Pancreas (tissue), 10 donors: ENCODE data around the gene MS4A15. TPM values are rescaled to one million over a fixed set of nuclear protein-coding genes. Genes with fewer than 3 reads are reported as not detected.
"Not testable (repeated sequence)": the region's sequence is repeated elsewhere in the genome, so short reads cannot be mapped to it uniquely, and the experiment has no call there.

Source experiments
- ATAC-seq, 4 donors: fragments of 200-7000 bp; cut with Tn5 transposase; one replicate each; pipeline versions ENCODE4 v1.8.0 to v1.9.1; 2020; ENCODE audit warnings: mild to moderate bottlenecking in 4 of 4, moderate library complexity in 4 of 4
- DNase-seq, 6 donors: peaks; one replicate each; pipeline ENCODE4 v3.0.0-alpha.2; 2020
- FAIRE-seq: peaks from 2 replicates; lab custom pipeline; 2012; peaks lifted over from hg19 to GRCh38; lab: Jason Lieb, UNC
- H3K27ac ChIP-seq, 4 donors: fragments of 200-600 bp; sonication (generic); 1 replicate in 3 of 4; 2 replicates in 1 of 4; pipeline versions ENCODE4 v1.5.0 to v1.8.0; 2020
- H3K27me3 ChIP-seq, 4 donors: fragments of 200-600 bp; one replicate each; pipeline ENCODE4 v1.8.0; 2021
- H3K36me3 ChIP-seq, 3 donors: fragments of 200-600 bp; sonication (generic) in 1 of 3; one replicate each; pipeline versions ENCODE4 v1.5.0 to v1.8.0; 2020 to 2021
- H3K4me1 ChIP-seq, 3 donors: fragments of 200-600 bp; one replicate each; pipeline ENCODE4 v1.8.0; 2021
- H3K4me3 ChIP-seq, 4 donors: fragments of 200-600 bp; sonication (generic) in 2 of 4; one replicate each; pipeline versions ENCODE4 v1.5.0 to v1.8.0; 2020 to 2021
- H3K9me3 ChIP-seq, 4 donors: fragments of 200-600 bp; one replicate each; pipeline ENCODE4 v1.8.0; 2021
- WGBS, 2 donors: extraction: QIAGEN DNeasy Blood & Tissue Kit; methylation state at CpG; one replicate each; pipeline ENCODE4 v1.1.7; 2013; 5-methylcytosine and 5-hydroxymethylcytosine counted together
- intact Hi-C, 3 donors: fragments of 100-400 bp; cut with DNase I; formaldehyde crosslinking; loops; one replicate each; pipeline versions ENCODE4 v1.11.1 to v1.14.2; 2022
- polyA plus RNA-seq, 2 donors: library from polyadenylated mRNA; stranded (reverse); fragments of 200-250 nt; gene quantifications; one replicate each; pipeline ENCODE4 v1.2.3, GENCODE V29; 2013
- total RNA-seq, 6 donors: library from RNA; stranded (reverse); fragmentation: NEBNext Ultra II Directional in 4 of 6; extraction: Animal tissue kit (Norgen Biotek cat#: 25700) in 4 of 6; gene quantifications; one replicate each; pipeline versions ENCODE4 v1.2.1 to v1.2.4, GENCODE V29; 2021 to 2023
- TF ChIP-seq, protein P1 (sequence below), 4 donors: fragments of 200-600 bp; sonication (generic) in 3 of 4; IDR thresholded peaks; one replicate each; pipeline versions ENCODE4 v1.5.0 to v1.8.0; 2021; ENCODE audit warnings: antibody characterized with exemption in 4 of 4
- donor health status: healthy with polysubstance abuse.
- donor health status: DM: no; HTN: no; CAD: no; lungs with moderate emphysema.
- donor health status: DM: no; HTN: no; CAD: no.
- donor health status: control.
- donor health status: control.
- donor health status: Bipolar disorder and iron deficiency.
- donor health status: DM: yes; HTN: yes; CAD: no.
- donor health status: DM: no; HTN: no; CAD: no.
- donor health status: DM: no; HTN: no; CAD: no.
- donor health status: DM: yes; HTN: yes; CAD: no.

The MS4A15 gene
- total and polyA plus RNA-seq, 8 donors: 0.09 TPM; not detected in 7

DNA sequence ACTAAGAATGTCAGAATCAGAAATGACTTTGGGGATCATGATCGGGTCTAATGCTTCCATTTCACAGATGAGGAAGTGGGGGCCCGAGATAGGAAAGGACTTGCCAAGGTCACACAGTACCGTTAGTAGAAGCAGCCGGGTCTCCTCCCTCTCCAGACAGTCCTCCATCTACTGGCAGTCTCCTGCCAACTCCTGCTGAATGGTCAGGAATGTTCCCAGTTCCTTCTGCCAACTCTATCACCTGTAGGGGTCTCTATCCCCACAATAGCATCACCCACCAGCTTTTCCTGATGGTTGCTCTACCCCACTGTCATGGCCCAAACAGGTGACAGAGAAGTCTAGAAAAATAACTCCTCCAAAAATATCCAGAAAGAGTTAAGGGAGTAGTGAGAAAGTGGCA is 61.4 kb downstream of the MS4A15 start:
- Histone ChIP-seq H3K4me3 (no peak overlapping the region), H3K36me3 (no peaks in the 10 kb centered on the region), H3K27ac (no peak overlapping the region), H3K9me3 (no peaks in the 10 kb centered on the region), H3K27me3 (no peaks in the 10 kb centered on the region), H3K4me1 (no peaks in the 10 kb centered on the region)
- DNase-seq (no peak), FAIRE-seq (no peak), ATAC-seq (no peak)
- 50% methylated on average over 4 of the region's 4 CpGs for WGBS, 2 donors
- intact Hi-C loops: no loop called here
- TF ChIP-seq, protein P1, sequence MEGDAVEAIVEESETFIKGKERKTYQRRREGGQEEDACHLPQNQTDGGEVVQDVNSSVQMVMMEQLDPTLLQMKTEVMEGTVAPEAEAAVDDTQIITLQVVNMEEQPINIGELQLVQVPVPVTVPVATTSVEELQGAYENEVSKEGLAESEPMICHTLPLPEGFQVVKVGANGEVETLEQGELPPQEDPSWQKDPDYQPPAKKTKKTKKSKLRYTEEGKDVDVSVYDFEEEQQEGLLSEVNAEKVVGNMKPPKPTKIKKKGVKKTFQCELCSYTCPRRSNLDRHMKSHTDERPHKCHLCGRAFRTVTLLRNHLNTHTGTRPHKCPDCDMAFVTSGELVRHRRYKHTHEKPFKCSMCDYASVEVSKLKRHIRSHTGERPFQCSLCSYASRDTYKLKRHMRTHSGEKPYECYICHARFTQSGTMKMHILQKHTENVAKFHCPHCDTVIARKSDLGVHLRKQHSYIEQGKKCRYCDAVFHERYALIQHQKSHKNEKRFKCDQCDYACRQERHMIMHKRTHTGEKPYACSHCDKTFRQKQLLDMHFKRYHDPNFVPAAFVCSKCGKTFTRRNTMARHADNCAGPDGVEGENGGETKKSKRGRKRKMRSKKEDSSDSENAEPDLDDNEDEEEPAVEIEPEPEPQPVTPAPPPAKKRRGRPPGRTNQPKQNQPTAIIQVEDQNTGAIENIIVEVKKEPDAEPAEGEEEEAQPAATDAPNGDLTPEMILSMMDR (IDR thresholded peaks at IDR 0.05): no peak

DNA sequence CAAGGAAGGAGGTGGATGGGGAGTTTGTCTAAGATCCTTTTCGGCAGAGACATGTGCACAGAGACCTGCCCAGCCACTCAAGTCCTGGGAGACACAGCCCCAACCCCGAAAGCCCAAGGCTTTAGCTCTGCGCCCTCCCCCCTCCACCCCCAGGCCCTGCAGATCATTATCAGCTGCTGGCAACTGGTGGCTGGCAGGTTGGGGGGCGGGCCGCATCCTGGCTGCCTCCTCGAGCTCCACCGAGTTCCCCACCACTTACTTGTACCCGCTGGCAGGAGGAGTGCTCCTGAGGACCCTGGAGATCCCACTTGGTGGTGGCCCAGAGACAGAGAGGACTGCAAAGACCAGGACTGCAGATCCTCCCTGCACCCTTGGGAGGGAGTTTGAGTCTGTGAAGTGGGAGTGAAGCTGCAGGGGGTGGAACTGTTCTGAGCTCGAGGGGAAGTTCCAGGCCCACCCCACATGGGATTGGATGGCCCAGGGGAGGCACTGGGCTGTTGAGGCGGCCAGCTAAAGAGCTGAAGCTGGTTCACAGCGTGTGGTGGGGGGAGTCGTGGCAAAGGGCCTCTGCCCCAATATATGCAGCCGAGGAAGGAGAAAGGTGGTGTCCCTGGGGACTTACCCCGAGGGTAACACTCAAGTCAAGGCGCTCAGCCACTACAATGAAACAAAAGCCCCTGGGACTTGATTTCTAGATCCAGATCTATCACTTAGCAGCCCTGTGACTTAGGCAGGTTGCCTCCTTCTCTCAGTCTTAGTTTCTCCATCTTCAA is 65.3 kb downstream of the MS4A15 start:
- Histone ChIP-seq H3K27ac (no peak overlapping the region), H3K9me3 (no peaks in the 10 kb centered on the region), H3K4me1 (no peaks in the 10 kb centered on the region), H3K36me3 (no peaks in the 10 kb centered on the region), H3K27me3 (no peaks in the 10 kb centered on the region), H3K4me3 (no peak overlapping the region)
- WGBS, 2 donors: 64 to 71% methylated on average over 15 of the region's 15 CpGs
- FAIRE-seq (no peak), DNase-seq (no peak), ATAC-seq (no peak)
- TF ChIP-seq, protein P1 (IDR thresholded peaks at IDR 0.05): no peak
- intact Hi-C loops: no loop called here

DNA sequence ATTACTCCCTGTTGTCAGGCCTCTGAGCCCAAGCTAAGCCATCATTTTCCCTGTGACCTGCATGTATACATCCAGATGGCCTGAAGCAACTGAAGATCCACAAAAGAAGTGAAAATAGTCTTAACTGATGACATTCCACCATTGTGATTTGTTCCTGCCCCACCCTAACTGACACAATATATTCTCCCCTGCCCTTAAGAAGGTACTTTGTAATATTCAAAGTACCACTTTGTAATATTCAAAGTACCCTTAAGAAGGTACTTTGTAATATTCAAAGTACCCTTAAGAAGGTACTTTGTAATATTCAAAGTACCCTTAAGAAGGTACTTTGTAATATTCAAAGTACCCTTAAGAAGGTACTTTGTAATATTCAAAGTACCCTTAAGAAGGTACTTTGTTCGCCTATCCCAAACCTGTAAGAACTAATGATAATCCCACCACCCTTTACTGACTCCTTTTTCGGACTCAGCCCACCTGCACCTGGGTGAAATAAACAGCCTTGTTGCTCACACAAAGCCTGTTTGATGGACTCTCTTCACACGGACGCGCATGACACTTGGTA is 67.2 kb downstream of the MS4A15 start:
- ATAC-seq, H3K27me3 ChIP-seq, FAIRE-seq, H3K4me3 ChIP-seq, H3K9me3 ChIP-seq, H3K36me3 ChIP-seq, H3K27ac ChIP-seq, DNase-seq, intact Hi-C loops, H3K4me1 ChIP-seq: not testable (repeated sequence)
- WGBS, 2 donors: 76 to 82% methylated on average over 5 of the region's 5 CpGs

DNA sequence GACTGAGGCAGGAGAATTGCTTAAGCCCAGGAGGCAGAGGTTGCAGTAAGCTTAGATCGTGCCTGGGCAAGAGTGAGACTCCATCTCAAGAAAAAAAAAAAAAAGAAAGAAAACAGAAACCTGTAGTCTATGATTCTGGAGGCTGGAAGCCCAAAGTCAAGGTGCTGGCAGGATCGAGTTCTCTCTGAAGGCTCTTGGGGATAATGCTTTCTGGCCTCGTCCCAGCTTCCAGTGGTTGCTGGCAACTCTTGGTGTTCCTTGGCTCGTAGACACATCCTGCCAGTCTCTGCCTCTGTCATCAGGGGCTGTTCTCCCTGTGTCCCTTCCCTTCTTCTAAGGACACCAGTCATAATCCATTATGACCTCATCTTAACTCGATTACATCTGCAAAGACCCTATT is 68.5 kb downstream of the MS4A15 start:
- Histone ChIP-seq H3K27me3 (no peaks in the 10 kb centered on the region), H3K27ac (no peak overlapping the region), H3K4me1 (no peaks in the 10 kb centered on the region), H3K36me3 (no peaks in the 10 kb centered on the region), H3K9me3 (no peaks in the 10 kb centered on the region), H3K4me3 (no peak overlapping the region)
- ATAC-seq (no peak), DNase-seq (no peak), FAIRE-seq (no peak)
- intact Hi-C loops: loop anchor here in 1 of 3 donors (5.0 kb wide), 1 partner anchor 302 kb away; no protein-coding TSS in a partner anchor
- 75 to 85% methylated on average over 5 of the region's 5 CpGs for WGBS, 2 donors
- TF ChIP-seq, protein P1 (IDR thresholded peaks at IDR 0.05): no peak

DNA sequence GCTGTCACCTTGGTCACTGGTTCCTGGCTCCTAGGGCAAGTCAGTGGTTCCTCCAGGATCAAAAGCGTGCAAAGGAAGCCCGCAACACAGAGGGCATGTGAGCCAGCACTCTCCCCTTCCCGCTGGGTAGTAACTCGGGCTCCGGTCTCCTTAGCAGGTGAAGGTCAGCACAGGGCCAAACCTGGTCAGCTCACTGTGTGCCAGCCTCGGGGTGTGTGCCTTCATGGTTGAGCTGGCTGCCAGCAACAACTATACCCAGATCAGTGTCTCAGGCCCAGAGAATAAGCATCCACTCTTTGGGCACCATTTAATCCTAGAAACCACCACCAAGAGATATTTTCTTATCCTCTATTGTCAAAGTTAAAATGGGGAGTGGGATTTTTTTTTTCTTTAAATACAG is 69.1 kb downstream of the MS4A15 start:
- no peak for DNase-seq
- Histone ChIP-seq H3K27me3 (no peaks in the 10 kb centered on the region), H3K9me3 (no peaks in the 10 kb centered on the region), H3K27ac (no peak overlapping the region), H3K36me3 (no peaks in the 10 kb centered on the region), H3K4me1 (no peaks in the 10 kb centered on the region), H3K4me3 (no peak overlapping the region)
- 58 to 61% methylated on average over 6 of the region's 6 CpGs for WGBS, 2 donors
- no peak for FAIRE-seq
- intact Hi-C loops: loop anchor here in 1 of 3 donors (5.0 kb wide), 1 partner anchor 302 kb away; no protein-coding TSS in a partner anchor
- no peak for ATAC-seq
- TF ChIP-seq, protein P1 (IDR thresholded peaks at IDR 0.05): no peak

Other genes with a start within 250 kb of the MS4A15 start
- not detected for gene MS4A13, start 241.5 kb upstream of the MS4A15 start, total RNA-seq
- gene MS4A13, start 241.5 kb upstream of the MS4A15 start, polyA plus RNA-seq: not detected
- gene MS4A8, start 57.3 kb upstream of the MS4A15 start, total RNA-seq: 1 to 10 TPM in 4 of 6 donors, under 1 TPM in 2; 0.56 to 2.9 (median 1.7) TPM
- gene MS4A8, start 57.3 kb upstream of the MS4A15 start, polyA plus RNA-seq: 1 to 10 TPM in 1 of 2 donors, under 1 TPM in 1; 0.91 to 4.2 TPM
- gene MS4A18, start 32.1 kb upstream of the MS4A15 start, total RNA-seq: not detected
- gene MS4A18, start 32.1 kb upstream of the MS4A15 start, polyA plus RNA-seq: not detected
- gene MS4A10, start 28.5 kb downstream of the MS4A15 start, total RNA-seq: not detected
- gene MS4A10, start 28.5 kb downstream of the MS4A15 start, polyA plus RNA-seq: not detected
- gene CCDC86, start 85.2 kb downstream of the MS4A15 start, total RNA-seq: 10 to 100 TPM in 4 of 6 donors, 1 to 10 TPM in 2; 6.3 to 16.9 (median 11.0) TPM
- 10 to 100 TPM; 10.5 to 20.8 TPM for gene CCDC86, start 85.2 kb downstream of the MS4A15 start, polyA plus RNA-seq
- gene PTGDR2, start 99.1 kb downstream of the MS4A15 start, total RNA-seq: under 1 TPM; 0.09 to 0.67 (median 0.28) TPM
- 1 to 10 TPM; 1.4 to 5.7 TPM for gene PTGDR2, start 99.1 kb downstream of the MS4A15 start, polyA plus RNA-seq
- not detected for gene ZP1, start 110.7 kb downstream of the MS4A15 start, total RNA-seq
- gene ZP1, start 110.7 kb downstream of the MS4A15 start, polyA plus RNA-seq: 1 to 10 TPM in 1 of 2 donors, under 1 TPM in 1; 0.34 to 1.5 TPM
- 10 to 100 TPM; 33.9 to 50.1 (median 45.5) TPM for gene PRPF19, start 149.7 kb downstream of the MS4A15 start, total RNA-seq
- 10 to 100 TPM; 44.2 to 50.1 TPM for gene PRPF19, start 149.7 kb downstream of the MS4A15 start, polyA plus RNA-seq
- gene TMEM109, start 157.3 kb downstream of the MS4A15 start, total RNA-seq: 10 to 100 TPM; 35.1 to 51.9 (median 40.0) TPM
- 10 to 100 TPM; 28.2 to 53.0 TPM for gene TMEM109, start 157.3 kb downstream of the MS4A15 start, polyA plus RNA-seq
- 10 to 100 TPM in 2 of 6 donors, 1 to 10 TPM in 4; 3.1 to 36.7 (median 3.6) TPM for gene TMEM132A, start 167.6 kb downstream of the MS4A15 start, total RNA-seq
- gene TMEM132A, start 167.6 kb downstream of the MS4A15 start, polyA plus RNA-seq: 10 to 100 TPM in 1 of 2 donors, 1 to 10 TPM in 1; 5.9 to 12.1 TPM
- 10 to 100 TPM in 2 of 6 donors, 1 to 10 TPM in 4; 2.0 to 25.3 (median 4.5) TPM for gene SLC15A3, start 195.3 kb downstream of the MS4A15 start, total RNA-seq
- 1 to 10 TPM; 5.8 to 7.7 TPM for gene SLC15A3, start 195.3 kb downstream of the MS4A15 start, polyA plus RNA-seq
- 1 to 10 TPM in 4 of 6 donors, under 1 TPM in 2; 0.23 to 2.3 (median 1.2) TPM for gene CD6, start 214.8 kb downstream of the MS4A15 start, total RNA-seq
- under 1 TPM; 0.65 to 0.96 TPM for gene CD6, start 214.8 kb downstream of the MS4A15 start, polyA plus RNA-seq